Stimulated activated memory B cell treated with anti-CD40 and anti-IgM and Interleukin-4, amounts not matched to agents 10 μg/mL and 1 μg/mL and 100 μg/mL, for 72 hours (primary cell): ENCODE results near the gene GALNT12.

Experiments
- ATAC-seq: fragments of 150-1000 bp; cut with Tn5 transposase; 2 replicates; pipeline ENCODE4 v1.10.0; 2021
- H3K27ac Mint-ChIP-seq: one replicate; pipeline ENCODE4 v1.8.0; 2022; ENCODE audit warnings: mild to moderate bottlenecking, mixed read lengths
- H3K27me3 Mint-ChIP-seq: one replicate; pipeline ENCODE4 v1.8.0; 2022; ENCODE audit warnings: mixed read lengths
- H3K36me3 Mint-ChIP-seq: one replicate; pipeline ENCODE4 v1.8.0; 2022; ENCODE audit warnings: mixed read lengths
- H3K4me1 Mint-ChIP-seq: one replicate; pipeline ENCODE4 v1.8.0; 2022; ENCODE audit warnings: mixed read lengths
- H3K4me3 Mint-ChIP-seq: one replicate; pipeline ENCODE4 v1.8.0; 2022; ENCODE audit warnings: mild to moderate bottlenecking, moderate library complexity, mixed read lengths
- H3K9me3 Mint-ChIP-seq: one replicate; pipeline ENCODE4 v1.8.0; 2022; ENCODE audit warnings: mixed read lengths

The GALNT12 gene

GRCh38 chr9:98850851-98851729, 43.6 kb downstream of the GALNT12 start:
- Mint-ChIP-seq H3K4me1 (no peaks in the 10 kb centered on the region), H3K36me3 (peaks cover 1% of the 10 kb centered on the region), H3K27me3 (peaks cover 5% of the 10 kb centered on the region), H3K27ac (no peak overlapping the region), H3K4me3 (no peak overlapping the region), H3K9me3 (peaks cover 8% of the 10 kb centered on the region)
- no peak for ATAC-seq

DNA sequence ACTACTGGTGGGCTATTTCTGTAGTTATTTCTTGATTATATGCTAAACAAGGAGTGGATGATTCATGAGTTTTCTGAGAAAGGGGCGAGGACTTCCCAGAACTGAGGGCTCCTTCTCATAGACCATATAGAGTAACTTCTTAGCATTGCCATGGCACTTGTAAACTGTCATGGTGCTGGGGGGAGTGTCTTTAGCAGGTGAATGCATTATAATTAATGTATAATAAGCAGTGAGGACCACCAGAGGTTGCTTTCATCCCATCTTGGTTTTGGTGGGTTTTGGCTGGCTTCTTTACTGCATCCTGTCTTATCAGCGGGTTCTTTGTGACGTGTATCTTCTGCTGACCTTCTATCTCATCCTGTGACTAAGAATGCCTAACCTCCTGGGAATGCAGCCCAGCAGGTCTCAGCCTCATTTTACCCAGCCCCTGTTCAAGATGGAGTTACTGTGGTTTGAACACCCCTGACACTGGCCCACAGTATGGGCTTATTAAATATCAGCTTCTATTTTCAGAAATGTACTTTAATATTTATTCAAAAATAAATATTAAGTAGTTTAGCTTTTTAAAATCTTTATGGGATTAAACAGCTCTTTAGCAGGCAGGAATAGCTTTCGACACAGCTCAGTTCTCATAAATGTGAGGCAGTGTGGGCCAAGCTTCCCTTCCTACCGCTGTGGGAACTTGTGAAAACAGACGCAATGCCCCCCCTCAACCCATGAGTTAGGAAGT, 44.4 kb downstream of the GALNT12 start:
- Mint-ChIP-seq H3K4me1 (no peaks in the 10 kb centered on the region), H3K4me3 (no peak overlapping the region), H3K36me3 (no peaks in the 10 kb centered on the region), H3K27me3 (peaks cover 5% of the 10 kb centered on the region), H3K27ac (no peak overlapping the region), H3K9me3 (peaks cover 8% of the 10 kb centered on the region)
- no peak for ATAC-seq

DNA sequence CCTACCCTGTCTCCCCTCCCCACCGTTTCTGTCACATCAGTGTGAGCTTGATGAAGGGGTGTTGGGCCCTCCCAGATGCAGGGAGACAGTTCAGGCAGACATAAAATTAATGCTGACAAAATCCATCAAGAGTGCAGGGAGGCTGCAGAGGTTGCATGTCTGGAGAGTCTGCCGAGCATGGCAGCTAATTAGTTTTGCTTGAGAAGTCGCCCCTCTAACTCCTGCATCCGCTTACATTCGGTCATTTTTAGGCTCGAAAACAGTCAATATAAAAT, 44.9 kb downstream of the GALNT12 start:
- H3K4me3 Mint-ChIP-seq: no peak overlapping the region
- H3K27me3 Mint-ChIP-seq: peaks cover 5% of the 10 kb centered on the region
- no peaks in the 10 kb centered on the region for H3K4me1 Mint-ChIP-seq
- H3K9me3 Mint-ChIP-seq: peaks cover 10% of the 10 kb centered on the region
- H3K27ac Mint-ChIP-seq: no peak overlapping the region
- no peak for ATAC-seq
- H3K36me3 Mint-ChIP-seq: no peaks in the 10 kb centered on the region

- Mint-ChIP-seq H3K36me3 (no peaks in the 10 kb centered on the region), H3K4me3 (no peak overlapping the region), H3K27ac (no peak overlapping the region), H3K27me3 (peaks cover 11% of the 10 kb centered on the region), H3K4me1 (no peaks in the 10 kb centered on the region), H3K9me3 (peaks cover 12% of the 10 kb centered on the region)
- ATAC-seq: no peak
Observed at GRCh38 chr9:98852961-98853360, 45.5 kb downstream of the GALNT12 start.

DNA sequence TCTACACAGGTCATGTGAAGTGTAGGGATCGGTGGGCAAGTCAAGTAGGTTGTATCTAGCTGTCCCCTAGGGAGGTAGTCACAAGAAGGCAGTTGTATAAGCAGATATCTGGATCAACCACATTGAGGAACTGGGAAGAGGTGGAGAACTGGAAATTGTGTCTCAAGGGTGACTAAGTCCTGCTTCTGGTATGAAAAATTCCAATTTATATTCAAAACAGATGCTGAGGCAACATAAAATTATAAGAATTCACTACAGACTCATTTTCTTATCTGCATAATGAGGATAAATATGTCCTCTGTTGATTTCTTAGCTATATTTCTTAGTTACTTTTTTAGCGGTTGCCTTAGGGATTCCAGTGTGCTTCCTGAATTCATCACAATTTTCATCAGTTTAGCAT, 46.8 kb downstream of the GALNT12 start:
- no peaks in the 10 kb centered on the region for H3K4me1 Mint-ChIP-seq
- no peak overlapping the region for H3K27ac Mint-ChIP-seq
- no peaks in the 10 kb centered on the region for H3K36me3 Mint-ChIP-seq
- ATAC-seq: no peak
- peaks cover 20% of the 10 kb centered on the region for H3K27me3 Mint-ChIP-seq
- peaks cover 12% of the 10 kb centered on the region for H3K9me3 Mint-ChIP-seq
- H3K4me3 Mint-ChIP-seq: no peak overlapping the region

GRCh38 chr9:98855592-98855991, 48.1 kb downstream of the GALNT12 start:
- no peak overlapping the region for H3K27ac Mint-ChIP-seq
- no peak overlapping the region for H3K4me3 Mint-ChIP-seq

GRCh38 chr9:98856982-98857381, 49.5 kb downstream of the GALNT12 start:
- no peak overlapping the region for H3K4me3 Mint-ChIP-seq
- no peaks in the 10 kb centered on the region for H3K36me3 Mint-ChIP-seq
- peaks cover 12% of the 10 kb centered on the region for H3K9me3 Mint-ChIP-seq
- H3K27me3 Mint-ChIP-seq: peaks cover 31% of the 10 kb centered on the region
- no peak for ATAC-seq
- no peaks in the 10 kb centered on the region for H3K4me1 Mint-ChIP-seq
- H3K27ac Mint-ChIP-seq: no peak overlapping the region

More at GRCh38 chr9:98855592-98855991, 48.1 kb downstream of the GALNT12 start:
- ATAC-seq: no peak
- peaks cover 12% of the 10 kb centered on the region for H3K9me3 Mint-ChIP-seq
- no peaks in the 10 kb centered on the region for H3K4me1 Mint-ChIP-seq
- H3K27me3 Mint-ChIP-seq: peaks cover 31% of the 10 kb centered on the region
- H3K36me3 Mint-ChIP-seq: no peaks in the 10 kb centered on the region

DNA sequence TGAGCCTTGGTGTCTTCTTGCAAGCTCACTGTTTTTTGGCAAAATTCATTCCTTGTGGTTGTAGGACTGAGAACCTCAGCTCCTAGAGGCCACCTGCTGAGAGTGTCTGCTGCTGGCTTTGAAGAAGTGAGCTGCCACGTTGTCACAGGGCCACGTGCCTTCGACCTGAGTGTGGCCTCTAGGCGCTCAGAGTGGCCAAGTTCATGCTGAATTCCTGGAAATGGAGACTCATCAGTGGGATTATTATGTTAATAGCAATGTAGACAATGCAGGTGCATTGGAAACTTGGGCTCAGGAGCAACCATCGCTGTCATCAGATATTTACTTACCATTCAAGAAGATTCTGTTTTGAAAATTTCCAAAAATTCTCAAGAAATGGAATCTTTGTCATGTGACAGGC, 52.5 kb downstream of the GALNT12 start:
- Mint-ChIP-seq H3K36me3 (no peaks in the 10 kb centered on the region), H3K4me1 (no peaks in the 10 kb centered on the region), H3K4me3 (no peak overlapping the region), H3K9me3 (peaks cover 11% of the 10 kb centered on the region), H3K27ac (no peak overlapping the region), H3K27me3 (peaks cover 55% of the 10 kb centered on the region)
- no peak for ATAC-seq

- Mint-ChIP-seq H3K36me3 (no peaks in the 10 kb centered on the region), H3K9me3 (peaks cover 3% of the 10 kb centered on the region), H3K4me3 (no peak overlapping the region), H3K4me1 (no peaks in the 10 kb centered on the region), H3K27me3 (peaks cover 58% of the 10 kb centered on the region), H3K27ac (no peak overlapping the region)
- no peak for ATAC-seq
Observed at GRCh38 chr9:98860871-98861293, 53.4 kb downstream of the GALNT12 start.

GRCh38 chr9:98861781-98862504, 54.5 kb downstream of the GALNT12 start:
- H3K4me3 Mint-ChIP-seq: no peak overlapping the region
- H3K9me3 Mint-ChIP-seq: peaks cover 3% of the 10 kb centered on the region
- H3K4me1 Mint-ChIP-seq: no peaks in the 10 kb centered on the region
- H3K27me3 Mint-ChIP-seq: peaks cover 58% of the 10 kb centered on the region
- H3K27ac Mint-ChIP-seq: no peak overlapping the region
- H3K36me3 Mint-ChIP-seq: no peaks in the 10 kb centered on the region
- ATAC-seq: peak; percentile 59

GRCh38 chr9:98862936-98863335, 55.5 kb downstream of the GALNT12 start:
- H3K36me3 Mint-ChIP-seq: no peaks in the 10 kb centered on the region
- H3K27me3 Mint-ChIP-seq: peaks cover 53% of the 10 kb centered on the region
- H3K4me3 Mint-ChIP-seq: no peak overlapping the region
- H3K4me1 Mint-ChIP-seq: no peaks in the 10 kb centered on the region
- no peak overlapping the region for H3K27ac Mint-ChIP-seq
- ATAC-seq: no peak
- H3K9me3 Mint-ChIP-seq: no peaks in the 10 kb centered on the region

DNA sequence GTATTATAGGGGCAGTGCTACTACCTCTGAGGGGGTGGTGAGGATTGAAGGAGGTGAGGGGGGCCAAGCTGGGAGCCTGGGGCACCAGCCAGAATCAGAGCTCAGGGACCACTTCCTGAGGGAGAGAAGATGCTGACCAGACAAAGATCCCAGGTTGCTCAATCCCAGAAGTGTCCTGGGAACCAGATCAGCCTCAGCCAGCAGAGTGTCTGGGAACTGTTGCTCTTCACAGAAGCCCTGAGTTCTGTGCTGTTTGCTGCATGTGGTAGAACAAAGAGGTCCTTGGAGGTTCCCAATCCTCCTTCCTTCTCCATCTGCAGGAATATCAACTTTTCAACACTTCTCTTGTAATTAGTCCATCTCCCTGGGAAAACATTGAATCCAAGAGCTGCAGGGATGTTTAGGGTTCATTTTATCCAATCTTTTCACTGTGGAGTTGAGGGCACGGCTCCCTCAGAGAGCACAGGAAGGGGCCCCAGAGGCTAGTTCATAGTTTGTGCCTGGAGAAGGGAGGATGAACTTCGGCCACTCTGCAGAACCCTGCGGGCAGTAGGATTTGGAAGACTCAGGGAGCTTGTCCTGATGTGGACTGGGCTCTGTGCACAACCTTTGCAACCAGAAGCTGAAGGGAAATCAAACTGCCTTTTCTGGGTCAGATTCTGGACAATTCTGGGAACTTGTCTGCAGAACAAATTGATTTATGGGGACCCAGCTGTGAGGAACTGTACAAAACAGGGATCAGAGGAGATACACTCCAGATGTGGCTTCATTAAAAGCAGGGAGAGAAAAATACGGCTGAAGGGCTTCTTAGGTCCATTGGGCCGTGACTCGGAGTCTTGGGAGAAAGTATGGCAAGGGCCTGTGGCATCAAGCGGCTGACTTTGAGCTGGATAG, 57.1 kb downstream of the GALNT12 start:
- H3K4me1 Mint-ChIP-seq: no peaks in the 10 kb centered on the region
- peaks cover 41% of the 10 kb centered on the region for H3K27me3 Mint-ChIP-seq
- H3K27ac Mint-ChIP-seq: no peak overlapping the region
- ATAC-seq: no peak
- H3K36me3 Mint-ChIP-seq: no peaks in the 10 kb centered on the region
- H3K4me3 Mint-ChIP-seq: no peak overlapping the region
- H3K9me3 Mint-ChIP-seq: no peaks in the 10 kb centered on the region

DNA sequence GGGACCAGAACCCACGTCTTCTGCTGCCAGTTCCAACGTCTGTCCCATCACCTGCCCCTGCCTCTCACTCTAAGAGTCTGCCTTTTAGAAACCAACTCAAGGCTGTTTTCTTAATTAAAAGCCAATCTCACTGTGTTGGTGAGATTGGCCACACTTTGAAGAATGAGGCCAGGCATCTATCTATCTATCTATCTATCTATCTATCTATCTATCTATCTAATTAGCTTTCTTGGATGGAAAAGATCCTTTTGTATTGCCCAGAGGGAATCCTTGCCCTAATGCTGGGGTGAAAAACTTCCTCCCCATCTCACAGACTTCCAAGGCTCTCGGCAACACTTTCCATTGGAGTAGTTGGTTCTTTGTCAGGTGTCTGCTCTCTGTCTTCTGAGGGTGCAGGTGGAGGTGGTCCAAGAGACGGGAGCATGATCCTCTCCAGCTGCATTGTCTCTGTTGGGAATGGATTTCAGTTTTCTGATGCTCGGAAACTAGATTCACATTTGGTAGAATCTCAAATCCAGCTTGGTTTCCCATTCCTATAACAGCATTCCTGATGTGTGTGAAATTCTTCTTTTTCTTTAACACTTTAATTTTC, 57.9 kb downstream of the GALNT12 start:
- H3K9me3 Mint-ChIP-seq: no peaks in the 10 kb centered on the region

GRCh38 chr9:98866435-98867102, 59.1 kb downstream of the GALNT12 start:
- no peak for ATAC-seq
- Mint-ChIP-seq H3K27ac (no peak overlapping the region), H3K4me1 (no peaks in the 10 kb centered on the region), H3K36me3 (no peaks in the 10 kb centered on the region), H3K9me3 (no peaks in the 10 kb centered on the region), H3K27me3 (peaks cover 33% of the 10 kb centered on the region), H3K4me3 (no peak overlapping the region)

More for the DNA sequence above, 57.9 kb downstream of the GALNT12 start:
- Mint-ChIP-seq H3K4me3 (no peak overlapping the region), H3K36me3 (no peaks in the 10 kb centered on the region), H3K27me3 (peaks cover 33% of the 10 kb centered on the region), H3K4me1 (no peaks in the 10 kb centered on the region), H3K27ac (no peak overlapping the region)
- no peak for ATAC-seq
